SK-N-SH treated with all-trans-retinoic acid at 6 μM for 48 hours (cell line): Measurements from ENCODE around the gene CELA1.

Experiments
- ATAC-seq: fragments of 200-7000 bp; cut with Tn5 transposase; 3 replicates; pipeline ENCODE4 v1.9.1; 2020; ENCODE audit warnings: mild to moderate bottlenecking, moderate library complexity
- ARNTL ChIP-seq: fragments of 450-650 bp; formaldehyde crosslinking; IDR thresholded peaks from 2 replicates; pipeline ENCODE4 v1.5.0; 2020; ENCODE audit warnings: low read depth, mild to moderate bottlenecking, moderate library complexity, borderline replicate concordance
- BACH2 ChIP-seq: fragments of 250-450 bp; sonication (Bioruptor Pico); IDR thresholded peaks from 2 replicates; pipeline ENCODE4 v1.9.0; 2021; ENCODE audit warnings: mild to moderate bottlenecking, borderline replicate concordance
- CSDC2 ChIP-seq: fragments of 250-450 bp; sonication (Bioruptor Pico); IDR thresholded peaks from 2 replicates; pipeline ENCODE4 v1.5.0; 2020; ENCODE audit warnings: mild to moderate bottlenecking, moderate library complexity
- ESRRG ChIP-seq: fragments of 250-450 bp; sonication (Bioruptor Pico); IDR thresholded peaks from 2 replicates; pipeline ENCODE4 v1.6.1; 2021; ENCODE audit warnings: mild to moderate bottlenecking
- GLIS3 ChIP-seq: fragments of 250-450 bp; sonication (Bioruptor Pico); IDR thresholded peaks from 2 replicates; pipeline ENCODE4 v1.5.0; 2020; ENCODE audit warnings: mild to moderate bottlenecking, moderate library complexity
- ISL1 ChIP-seq: fragments of 250-450 bp; sonication (Bioruptor Pico); IDR thresholded peaks from 2 replicates; pipeline ENCODE4 v2.1.2; 2022; ENCODE audit warnings: mild to moderate bottlenecking, moderate library complexity
- OSR1 ChIP-seq: fragments of 250-450 bp; sonication (Bioruptor Pico); IDR thresholded peaks from 2 replicates; pipeline ENCODE4 v1.8.0; 2022; ENCODE audit warnings: moderate library complexity, mild to moderate bottlenecking, inconsistent platforms
- RARB ChIP-seq: fragments of 250-450 bp; sonication (Bioruptor Pico); IDR thresholded peaks from 2 replicates; pipeline ENCODE4 v1.8.0; 2021; ENCODE audit warnings: mild to moderate bottlenecking, moderate library complexity
- SNAI2 ChIP-seq: fragments of 250-450 bp; sonication (Bioruptor Pico); IDR thresholded peaks from 2 replicates; pipeline ENCODE4 v1.5.0; 2020; ENCODE audit warnings: mild to moderate bottlenecking, moderate library complexity
- TCF4 ChIP-seq: fragments of 250-450 bp; sonication (Bioruptor Pico); IDR thresholded peaks from 2 replicates; pipeline ENCODE4 v1.8.0; 2021; ENCODE audit warnings: mild to moderate bottlenecking, moderate library complexity, borderline replicate concordance
- ZC3H10 ChIP-seq: fragments of 250-450 bp; sonication (Bioruptor Pico); IDR thresholded peaks from 2 replicates; pipeline ENCODE4 v1.5.1; 2021; ENCODE audit warnings: mild to moderate bottlenecking, moderate library complexity
- ZFP3 ChIP-seq: fragments of 250-450 bp; sonication (Bioruptor Pico); IDR thresholded peaks from 2 replicates; pipeline ENCODE4 v1.5.0; 2020; ENCODE audit warnings: mild to moderate bottlenecking, moderate library complexity
- ZFP30 ChIP-seq: fragments of 450-650 bp; formaldehyde crosslinking; IDR thresholded peaks from 2 replicates; pipeline ENCODE4 v1.5.0; 2022; ENCODE audit warnings: mild to moderate bottlenecking, moderate library complexity
- ZNF565 ChIP-seq: fragments of 450-650 bp; formaldehyde crosslinking; conservative IDR thresholded peaks from 2 replicates; pipeline ENCODE4 v1.5.0; 2020; ENCODE audit warnings: low read depth, mild to moderate bottlenecking, moderate library complexity
- ZNF70 ChIP-seq: fragments of 450-650 bp; formaldehyde crosslinking; IDR thresholded peaks from 2 replicates; pipeline ENCODE4 v1.5.0; 2020; ENCODE audit warnings: mild to moderate bottlenecking, moderate library complexity
- ZNF8 ChIP-seq: fragments of 450-650 bp; formaldehyde crosslinking; IDR thresholded peaks from 2 replicates; pipeline ENCODE4 v1.5.0; 2020; ENCODE audit warnings: mild to moderate bottlenecking, moderate library complexity
- TF ChIP-seq, protein P1 (sequence below): fragments of 250-450 bp; sonication (Bioruptor Pico); IDR thresholded peaks from 2 replicates; pipeline ENCODE4 v1.5.0; 2020; ENCODE audit warnings: mild to moderate bottlenecking, moderate library complexity
- TF ChIP-seq, protein P2 (sequence below): fragments of 250-450 bp; sonication (Bioruptor Pico); IDR thresholded peaks from 2 replicates; pipeline ENCODE4 v1.8.0; 2021; ENCODE audit warnings: low read depth, mild to moderate bottlenecking, moderate library complexity, borderline replicate concordance
- TF ChIP-seq, protein P3 (sequence below): fragments of 250-450 bp; sonication (Bioruptor Pico); IDR thresholded peaks from 2 replicates; pipeline ENCODE4 v1.5.1; 2021; ENCODE audit warnings: mild to moderate bottlenecking, moderate library complexity
- TF ChIP-seq, protein P4 (sequence below): fragments of 250-450 bp; sonication (Bioruptor Pico); IDR thresholded peaks from 2 replicates; pipeline ENCODE4 v1.8.0; 2020; ENCODE audit warnings: mild to moderate bottlenecking, moderate library complexity, borderline replicate concordance

Gene CELA1

DNA sequence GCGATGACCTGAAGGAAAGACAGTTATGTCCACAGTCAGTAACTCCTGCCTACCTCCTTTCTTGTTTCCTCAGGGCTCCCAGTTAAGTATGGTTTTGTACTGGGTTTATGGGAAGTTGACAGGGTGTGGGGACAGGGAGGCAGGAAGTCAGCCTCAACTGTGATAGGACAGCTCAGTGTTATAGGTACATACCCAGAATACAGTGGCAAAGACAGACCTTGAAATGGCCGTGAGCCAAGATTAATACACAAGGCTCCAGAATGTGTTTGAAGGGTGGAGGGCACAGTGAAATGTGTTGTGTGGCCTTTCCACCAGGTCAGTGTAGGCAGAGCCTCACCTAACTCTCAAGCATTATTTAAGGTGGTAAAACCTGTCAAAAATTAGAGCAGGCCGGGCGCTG, 17.9 kb downstream of the CELA1 start (continued):
- TF ChIP-seq ZFP3 (CRISPR knock-in tag) (no peak), ZNF70 (CRISPR knock-in tag) (no peak), ZC3H10 (no peak)
- TF ChIP-seq, protein P1, sequence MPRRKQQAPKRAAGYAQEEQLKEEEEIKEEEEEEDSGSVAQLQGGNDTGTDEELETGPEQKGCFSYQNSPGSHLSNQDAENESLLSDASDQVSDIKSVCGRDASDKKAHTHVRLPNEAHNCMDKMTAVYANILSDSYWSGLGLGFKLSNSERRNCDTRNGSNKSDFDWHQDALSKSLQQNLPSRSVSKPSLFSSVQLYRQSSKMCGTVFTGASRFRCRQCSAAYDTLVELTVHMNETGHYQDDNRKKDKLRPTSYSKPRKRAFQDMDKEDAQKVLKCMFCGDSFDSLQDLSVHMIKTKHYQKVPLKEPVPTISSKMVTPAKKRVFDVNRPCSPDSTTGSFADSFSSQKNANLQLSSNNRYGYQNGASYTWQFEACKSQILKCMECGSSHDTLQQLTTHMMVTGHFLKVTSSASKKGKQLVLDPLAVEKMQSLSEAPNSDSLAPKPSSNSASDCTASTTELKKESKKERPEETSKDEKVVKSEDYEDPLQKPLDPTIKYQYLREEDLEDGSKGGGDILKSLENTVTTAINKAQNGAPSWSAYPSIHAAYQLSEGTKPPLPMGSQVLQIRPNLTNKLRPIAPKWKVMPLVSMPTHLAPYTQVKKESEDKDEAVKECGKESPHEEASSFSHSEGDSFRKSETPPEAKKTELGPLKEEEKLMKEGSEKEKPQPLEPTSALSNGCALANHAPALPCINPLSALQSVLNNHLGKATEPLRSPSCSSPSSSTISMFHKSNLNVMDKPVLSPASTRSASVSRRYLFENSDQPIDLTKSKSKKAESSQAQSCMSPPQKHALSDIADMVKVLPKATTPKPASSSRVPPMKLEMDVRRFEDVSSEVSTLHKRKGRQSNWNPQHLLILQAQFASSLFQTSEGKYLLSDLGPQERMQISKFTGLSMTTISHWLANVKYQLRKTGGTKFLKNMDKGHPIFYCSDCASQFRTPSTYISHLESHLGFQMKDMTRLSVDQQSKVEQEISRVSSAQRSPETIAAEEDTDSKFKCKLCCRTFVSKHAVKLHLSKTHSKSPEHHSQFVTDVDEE (CRISPR knock-in tag) = no peak
- TF ChIP-seq, protein P2, sequence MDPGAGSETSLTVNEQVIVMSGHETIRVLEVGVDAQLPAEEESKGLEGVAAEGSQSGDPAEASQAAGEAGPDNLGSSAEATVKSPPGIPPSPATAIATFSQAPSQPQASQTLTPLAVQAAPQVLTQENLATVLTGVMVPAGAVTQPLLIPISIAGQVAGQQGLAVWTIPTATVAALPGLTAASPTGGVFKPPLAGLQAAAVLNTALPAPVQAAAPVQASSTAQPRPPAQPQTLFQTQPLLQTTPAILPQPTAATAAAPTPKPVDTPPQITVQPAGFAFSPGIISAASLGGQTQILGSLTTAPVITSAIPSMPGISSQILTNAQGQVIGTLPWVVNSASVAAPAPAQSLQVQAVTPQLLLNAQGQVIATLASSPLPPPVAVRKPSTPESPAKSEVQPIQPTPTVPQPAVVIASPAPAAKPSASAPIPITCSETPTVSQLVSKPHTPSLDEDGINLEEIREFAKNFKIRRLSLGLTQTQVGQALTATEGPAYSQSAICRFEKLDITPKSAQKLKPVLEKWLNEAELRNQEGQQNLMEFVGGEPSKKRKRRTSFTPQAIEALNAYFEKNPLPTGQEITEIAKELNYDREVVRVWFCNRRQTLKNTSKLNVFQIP (CRISPR knock-in tag) = no peak

DNA sequence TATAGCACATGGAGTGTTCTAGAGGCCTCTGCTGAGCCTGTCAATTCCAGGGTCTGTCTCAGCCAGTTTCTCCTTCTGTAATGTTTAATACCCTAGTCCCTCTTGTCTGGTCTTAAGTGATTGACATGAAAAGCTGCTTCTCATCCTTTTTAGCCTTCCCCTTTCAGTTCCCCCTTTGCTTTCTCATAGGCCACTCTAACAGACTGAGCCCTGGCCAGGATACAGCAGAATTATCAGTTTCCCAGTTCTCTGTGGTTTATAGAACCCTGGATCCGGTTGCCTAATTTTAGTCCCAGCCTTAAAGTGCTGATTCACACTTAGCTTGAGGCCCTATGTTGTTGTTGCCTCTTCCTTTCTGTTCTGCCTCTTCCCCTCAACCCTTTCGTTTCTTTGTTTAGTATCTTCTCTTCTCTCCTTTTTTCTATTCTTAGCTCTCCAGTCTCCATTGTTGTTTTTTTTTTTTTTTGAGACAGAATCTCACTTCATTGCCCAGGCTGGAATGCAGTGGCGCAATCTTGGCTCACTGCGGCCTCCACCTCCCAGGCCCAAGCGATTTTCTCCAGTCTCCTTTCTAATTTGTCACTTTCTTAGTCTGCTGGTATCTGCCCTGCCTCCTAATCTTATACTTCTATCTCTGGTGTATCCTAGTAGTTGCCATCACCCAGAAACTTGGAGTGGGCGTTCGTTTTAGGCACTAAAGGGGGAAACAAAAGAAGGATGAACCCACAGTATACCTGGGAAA, 19.6 kb downstream of the CELA1 start:
- TF ChIP-seq, protein P3, sequence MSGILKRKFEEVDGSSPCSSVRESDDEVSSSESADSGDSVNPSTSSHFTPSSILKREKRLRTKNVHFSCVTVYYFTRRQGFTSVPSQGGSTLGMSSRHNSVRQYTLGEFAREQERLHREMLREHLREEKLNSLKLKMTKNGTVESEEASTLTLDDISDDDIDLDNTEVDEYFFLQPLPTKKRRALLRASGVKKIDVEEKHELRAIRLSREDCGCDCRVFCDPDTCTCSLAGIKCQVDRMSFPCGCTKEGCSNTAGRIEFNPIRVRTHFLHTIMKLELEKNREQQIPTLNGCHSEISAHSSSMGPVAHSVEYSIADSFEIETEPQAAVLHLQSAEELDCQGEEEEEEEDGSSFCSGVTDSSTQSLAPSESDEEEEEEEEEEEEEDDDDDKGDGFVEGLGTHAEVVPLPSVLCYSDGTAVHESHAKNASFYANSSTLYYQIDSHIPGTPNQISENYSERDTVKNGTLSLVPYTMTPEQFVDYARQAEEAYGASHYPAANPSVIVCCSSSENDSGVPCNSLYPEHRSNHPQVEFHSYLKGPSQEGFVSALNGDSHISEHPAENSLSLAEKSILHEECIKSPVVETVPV (CRISPR knock-in tag) = no peak
- no peak for TF ChIP-seq GLIS3
- TF ChIP-seq, protein P2 (CRISPR knock-in tag) = no peak
- TF ChIP-seq ESRRG (CRISPR knock-in tag) = no peak
- TF ChIP-seq RARB (CRISPR knock-in tag) = no peak
- TF ChIP-seq ISL1 (CRISPR knock-in tag) = no peak
- no peak for TF ChIP-seq TCF4
- TF ChIP-seq ZNF565 = no peak
- no peak for TF ChIP-seq ZNF8 (CRISPR knock-in tag)
- TF ChIP-seq ZFP30 (CRISPR knock-in tag) = no peak
- TF ChIP-seq SNAI2 = no peak
- TF ChIP-seq ZFP3 (CRISPR knock-in tag) = no peak
- TF ChIP-seq ZC3H10 = no peak
- no peak for TF ChIP-seq CSDC2
- TF ChIP-seq, all 23 proteins: peak for 0
- no peak; the same call in 1 of the 3 replicates for ATAC-seq

DNA sequence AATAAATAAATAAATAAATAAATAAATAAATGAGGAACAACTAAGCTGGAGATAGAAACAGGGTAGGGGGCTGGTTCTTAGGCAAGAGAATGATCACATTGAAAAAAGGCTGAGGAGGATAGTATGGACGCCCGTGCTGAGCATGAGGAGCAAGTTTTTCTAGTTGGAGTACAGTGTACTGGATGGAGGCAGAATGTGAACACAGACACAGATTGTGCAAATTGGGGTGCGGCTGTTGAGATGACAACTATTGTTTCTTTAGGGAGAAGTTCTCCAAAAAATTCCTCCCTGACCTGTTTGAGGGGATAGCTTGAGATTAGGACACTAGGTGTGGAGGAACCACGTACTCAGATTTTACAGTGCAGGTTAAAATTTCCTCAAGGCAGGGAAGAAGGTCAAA, 21.5 kb downstream of the CELA1 start:
- TF ChIP-seq BACH2 (no peak), OSR1 (CRISPR knock-in tag) (no peak), ARNTL (CRISPR knock-in tag) (no peak), CSDC2 (no peak), ZC3H10 (no peak)
- TF ChIP-seq, protein P2 (CRISPR knock-in tag) = no peak
- TF ChIP-seq, protein P4, sequence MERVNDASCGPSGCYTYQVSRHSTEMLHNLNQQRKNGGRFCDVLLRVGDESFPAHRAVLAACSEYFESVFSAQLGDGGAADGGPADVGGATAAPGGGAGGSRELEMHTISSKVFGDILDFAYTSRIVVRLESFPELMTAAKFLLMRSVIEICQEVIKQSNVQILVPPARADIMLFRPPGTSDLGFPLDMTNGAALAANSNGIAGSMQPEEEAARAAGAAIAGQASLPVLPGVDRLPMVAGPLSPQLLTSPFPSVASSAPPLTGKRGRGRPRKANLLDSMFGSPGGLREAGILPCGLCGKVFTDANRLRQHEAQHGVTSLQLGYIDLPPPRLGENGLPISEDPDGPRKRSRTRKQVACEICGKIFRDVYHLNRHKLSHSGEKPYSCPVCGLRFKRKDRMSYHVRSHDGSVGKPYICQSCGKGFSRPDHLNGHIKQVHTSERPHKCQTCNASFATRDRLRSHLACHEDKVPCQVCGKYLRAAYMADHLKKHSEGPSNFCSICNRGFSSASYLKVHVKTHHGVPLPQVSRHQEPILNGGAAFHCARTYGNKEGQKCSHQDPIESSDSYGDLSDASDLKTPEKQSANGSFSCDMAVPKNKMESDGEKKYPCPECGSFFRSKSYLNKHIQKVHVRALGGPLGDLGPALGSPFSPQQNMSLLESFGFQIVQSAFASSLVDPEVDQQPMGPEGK = no peak
- TF ChIP-seq, protein P3 (CRISPR knock-in tag) = no peak
- ATAC-seq = no peak
